H9 (cell line): ENCODE data around the gene TAT. TPM values are rescaled to one million over a fixed set of nuclear protein-coding genes. Genes with fewer than 3 reads are reported as not detected.

Source experiments
- DNase-seq: peaks from one replicate; pipeline ENCODE4 v3.0.0-alpha.2; 2017
- H2AFZ ChIP-seq: one replicate; pipeline ENCODE4 v1.6.1; 2013; ENCODE audit warnings: mild to moderate bottlenecking, low read length, control low read depth, moderate library complexity
- H2AK5ac ChIP-seq: 2 replicates; pipeline ENCODE4 v1.6.1; 2013; ENCODE audit warnings: low read length, control low read depth, mixed read lengths; ENCODE audit not compliant: insufficient read length
- H2BK120ac ChIP-seq: one replicate; pipeline ENCODE4 v1.6.1; 2013; ENCODE audit warnings: low read depth, mild to moderate bottlenecking, low read length, control low read depth, inconsistent platforms; ENCODE audit not compliant: poor library complexity, severe bottlenecking
- H2BK12ac ChIP-seq: 2 replicates; pipeline ENCODE4 v1.6.1; 2013; ENCODE audit warnings: low read length, control low read depth, mixed read lengths, low read depth; ENCODE audit not compliant: insufficient read length
- H2BK15ac ChIP-seq: 2 replicates; pipeline ENCODE4 v1.6.1; 2013; ENCODE audit warnings: low read depth, low read length, control low read depth
- H2BK20ac ChIP-seq: one replicate; pipeline ENCODE4 v1.6.1; 2013; ENCODE audit warnings: low read depth, mild to moderate bottlenecking, low read length, control low read depth, inconsistent platforms; ENCODE audit not compliant: poor library complexity, severe bottlenecking
- H2BK5ac ChIP-seq: 2 replicates; pipeline ENCODE4 v1.6.1; 2013; ENCODE audit warnings: low read length, control low read depth, mixed read lengths; ENCODE audit not compliant: insufficient read length
- H3K14ac ChIP-seq: 2 replicates; pipeline ENCODE4 v1.6.1; 2013; ENCODE audit warnings: low read length, control low read depth; ENCODE audit not compliant: insufficient read depth
- H3K18ac ChIP-seq: 2 replicates; pipeline ENCODE4 v1.6.1; 2013; ENCODE audit warnings: low read depth, mild to moderate bottlenecking, mixed read lengths, low read length, control low read depth; ENCODE audit not compliant: insufficient read length
- H3K23ac ChIP-seq: 2 replicates; pipeline ENCODE4 v1.6.1; 2013; ENCODE audit warnings: low read length, control low read depth, mixed read lengths, low read depth; ENCODE audit not compliant: insufficient read length
- H3K23me2 ChIP-seq: 2 replicates; pipeline ENCODE4 v1.6.1; 2013; ENCODE audit warnings: low read depth, mild to moderate bottlenecking, mixed read lengths, low read length, control low read depth; ENCODE audit not compliant: insufficient read length, poor library complexity, severe bottlenecking
- H3K27ac ChIP-seq: 2 replicates; pipeline ENCODE4 v1.5.1; 2013; ENCODE audit warnings: low read length, control low read depth, mixed read lengths, low read depth; ENCODE audit not compliant: insufficient read length
- H3K27me3 ChIP-seq: 2 replicates; pipeline ENCODE4 v1.6.1; 2013; ENCODE audit warnings: low read length, control low read depth, inconsistent platforms; ENCODE audit not compliant: insufficient read depth
- H3K4ac ChIP-seq: 2 replicates; pipeline ENCODE4 v1.6.1; 2013; ENCODE audit warnings: low read depth, mild to moderate bottlenecking, control low read depth, inconsistent platforms, low read length, moderate library complexity
- H3K4me1 ChIP-seq: 2 replicates; pipeline ENCODE4 v1.6.1; 2013; ENCODE audit warnings: low read length, control low read depth, inconsistent platforms; ENCODE audit not compliant: insufficient read depth
- H3K4me2 ChIP-seq: 2 replicates; pipeline ENCODE4 v1.6.1; 2013; ENCODE audit warnings: low read length, control low read depth, mixed read lengths; ENCODE audit not compliant: insufficient read length, insufficient read depth
- H3K56ac ChIP-seq: 2 replicates; pipeline ENCODE4 v1.6.1; 2013; ENCODE audit warnings: low read depth, mild to moderate bottlenecking, mixed read lengths, low read length, control low read depth; ENCODE audit not compliant: insufficient read length
- H3K79me1 ChIP-seq: 2 replicates; pipeline ENCODE4 v1.6.1; 2013; ENCODE audit warnings: low read depth, mild to moderate bottlenecking, moderate library complexity, low read length, control low read depth, inconsistent platforms; ENCODE audit not compliant: insufficient read depth, poor library complexity, severe bottlenecking
- H3K79me2 ChIP-seq: 2 replicates; pipeline ENCODE4 v1.6.1; 2013; ENCODE audit warnings: low read length, control low read depth, inconsistent platforms; ENCODE audit not compliant: insufficient read depth
- H3K9ac ChIP-seq: 2 replicates; pipeline ENCODE4 v1.6.1; 2013; ENCODE audit warnings: low read length, control low read depth, mixed read lengths; ENCODE audit not compliant: insufficient read length; ENCODE audit errors: extremely low read depth
- H3K9me3 ChIP-seq: one replicate; pipeline ENCODE4 v1.6.1; 2013; ENCODE audit warnings: low read depth, low read length, inconsistent platforms; ENCODE audit not compliant: control insufficient read depth
- H3T11ph ChIP-seq: one replicate; pipeline ENCODE4 v1.6.1; 2013; ENCODE audit warnings: mild to moderate bottlenecking, low read length, control low read depth, inconsistent platforms
- H4K20me1 ChIP-seq: one replicate; pipeline ENCODE4 v1.6.1; 2013; ENCODE audit not compliant: control insufficient read depth, insufficient read length, insufficient read depth
- H4K5ac ChIP-seq: 2 replicates; pipeline ENCODE4 v1.6.1; 2013; ENCODE audit warnings: low read depth, mild to moderate bottlenecking, mixed read lengths, low read length, control low read depth; ENCODE audit not compliant: insufficient read length
- H4K8ac ChIP-seq: replicated peaks from 2 replicates; pipeline ENCODE4 v1.6.1; 2013; ENCODE audit warnings: low read length, control low read depth, mixed read lengths, low read depth; ENCODE audit not compliant: insufficient read length
- H4K91ac ChIP-seq: 2 replicates; pipeline ENCODE4 v1.6.1; 2013; ENCODE audit warnings: low read depth, mild to moderate bottlenecking, moderate library complexity, mixed read lengths, low read length, control low read depth; ENCODE audit not compliant: insufficient read length
- H3K27ac Mint-ChIP-seq, 3 experiments: 2 replicates in 2 of 3; 3 replicates in 1 of 3; pipeline ENCODE4 v1.8.0; 2020 to 2021; ENCODE audit warnings: mixed read lengths in 3 of 3, mild to moderate bottlenecking in 1 of 3, moderate library complexity in 1 of 3
- H3K27me3 Mint-ChIP-seq: 2 replicates; pipeline ENCODE4 v1.8.0; 2021; ENCODE audit warnings: low read depth, mild to moderate bottlenecking, moderate library complexity, mixed read lengths
- H3K36me3 Mint-ChIP-seq, 3 experiments: 2 replicates in 2 of 3; 3 replicates in 1 of 3; pipeline ENCODE4 v1.8.0; 2020 to 2021; ENCODE audit warnings: low read depth in 3 of 3, mixed read lengths in 3 of 3; ENCODE audit not compliant: insufficient read depth in 1 of 3
- H3K4me1 Mint-ChIP-seq, 2 experiments: 2 replicates each; pipeline ENCODE4 v1.8.0; 2020; ENCODE audit warnings: mixed read lengths in 2 of 2
- H3K4me3 Mint-ChIP-seq, 2 experiments: 2 replicates in 1 of 2; 3 replicates in 1 of 2; pipeline ENCODE4 v1.8.0; 2020 to 2021; ENCODE audit warnings: mild to moderate bottlenecking in 2 of 2, mixed read lengths in 2 of 2, moderate library complexity in 1 of 2
- H3K9me3 Mint-ChIP-seq, 2 experiments: 2 replicates in 1 of 2; 3 replicates in 1 of 2; pipeline ENCODE4 v1.8.0; 2020; ENCODE audit warnings: mild to moderate bottlenecking in 2 of 2, mixed read lengths in 2 of 2, moderate library complexity in 1 of 2
- WGBS: extraction: QIAGEN DNeasy Blood & Tissue Kit; methylation state at CpG from one replicate; pipeline ENCODE4 v1.1.7; 2013; ENCODE audit warnings: missing lambda C conversion rate, low lambda C conversion rate, mixed read lengths; ENCODE audit not compliant: insufficient read length; ENCODE audit errors: extremely low coverage; 5-methylcytosine and 5-hydroxymethylcytosine counted together
- total RNA-seq: library from RNA; stranded (reverse); gene quantifications from 2 replicates; pipeline ENCODE4 v1.2.1, GENCODE V29; 2021
- TF ChIP-seq, protein P1 (sequence below): fragments of 200-600 bp; sonication (generic); conservative IDR thresholded peaks from 3 replicates; pipeline ENCODE4 v1.8.0; 2021; ENCODE audit warnings: antibody characterized with exemption, mild to moderate bottlenecking

The TAT gene
- total RNA-seq, 1 experiment from 2014 or later: not detected

DNA sequence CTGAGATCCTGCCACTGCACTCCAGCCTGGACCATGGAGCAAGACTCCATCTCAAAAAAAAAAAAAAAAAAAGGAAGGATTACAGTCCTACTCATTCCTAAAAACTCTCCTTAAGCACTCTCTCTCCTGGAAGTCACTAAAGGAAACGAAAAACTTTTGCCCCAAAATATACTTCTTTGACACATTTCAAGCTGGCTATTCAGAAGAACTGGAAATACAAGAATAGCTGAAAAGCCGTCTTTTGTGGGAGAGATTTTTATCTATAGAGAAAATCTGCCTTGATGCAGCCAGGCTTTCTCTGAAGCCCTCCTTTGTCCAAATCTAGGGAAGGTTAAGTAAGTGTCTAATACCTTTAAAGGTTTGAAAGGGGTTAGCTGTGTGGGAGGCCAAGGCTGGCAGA is 32.2 kb upstream of the TAT start:
- H2AK5ac ChIP-seq: no peak overlapping the region
- Mint-ChIP-seq H3K36me3 (no peaks in the 10 kb centered on the region), H3K4me1 (peaks cover 6 to 11% of the 10 kb centered on the region in 2 experiments), H3K27ac (no peak overlapping the region), H3K27me3 (no peaks in the 10 kb centered on the region), H3K9me3 (no peaks in the 10 kb centered on the region; a peak in 1 of 5 replicates), H3K4me3 (no peak overlapping the region)
- no peak overlapping the region for H2BK12ac ChIP-seq
- H2BK15ac ChIP-seq: no peak overlapping the region
- no peak overlapping the region for H2BK120ac ChIP-seq
- no peak overlapping the region for H2BK20ac ChIP-seq
- H3K4me1 ChIP-seq: no peaks in the 10 kb centered on the region
- no peak overlapping the region for H4K5ac ChIP-seq
- no peak overlapping the region for H2AFZ ChIP-seq
- H3K9me3 ChIP-seq: no peaks in the 10 kb centered on the region
- H3K27ac ChIP-seq: no peak overlapping the region
- H3K79me2 ChIP-seq: no peaks in the 10 kb centered on the region
- no peak overlapping the region for H4K91ac ChIP-seq
- H3K27me3 ChIP-seq: no peaks in the 10 kb centered on the region
- no peak overlapping the region for H3K56ac ChIP-seq
- H4K8ac ChIP-seq: no peak overlapping the region
- H3K18ac ChIP-seq: no peak overlapping the region
- no peak overlapping the region for H3K9ac ChIP-seq
- TF ChIP-seq, protein P1, sequence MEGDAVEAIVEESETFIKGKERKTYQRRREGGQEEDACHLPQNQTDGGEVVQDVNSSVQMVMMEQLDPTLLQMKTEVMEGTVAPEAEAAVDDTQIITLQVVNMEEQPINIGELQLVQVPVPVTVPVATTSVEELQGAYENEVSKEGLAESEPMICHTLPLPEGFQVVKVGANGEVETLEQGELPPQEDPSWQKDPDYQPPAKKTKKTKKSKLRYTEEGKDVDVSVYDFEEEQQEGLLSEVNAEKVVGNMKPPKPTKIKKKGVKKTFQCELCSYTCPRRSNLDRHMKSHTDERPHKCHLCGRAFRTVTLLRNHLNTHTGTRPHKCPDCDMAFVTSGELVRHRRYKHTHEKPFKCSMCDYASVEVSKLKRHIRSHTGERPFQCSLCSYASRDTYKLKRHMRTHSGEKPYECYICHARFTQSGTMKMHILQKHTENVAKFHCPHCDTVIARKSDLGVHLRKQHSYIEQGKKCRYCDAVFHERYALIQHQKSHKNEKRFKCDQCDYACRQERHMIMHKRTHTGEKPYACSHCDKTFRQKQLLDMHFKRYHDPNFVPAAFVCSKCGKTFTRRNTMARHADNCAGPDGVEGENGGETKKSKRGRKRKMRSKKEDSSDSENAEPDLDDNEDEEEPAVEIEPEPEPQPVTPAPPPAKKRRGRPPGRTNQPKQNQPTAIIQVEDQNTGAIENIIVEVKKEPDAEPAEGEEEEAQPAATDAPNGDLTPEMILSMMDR: no peak
- H3K23ac ChIP-seq: no peak overlapping the region
- no peak overlapping the region for H3K14ac ChIP-seq
- no peak overlapping the region for H2BK5ac ChIP-seq
- H3T11ph ChIP-seq: no peak overlapping the region
- H3K4me2 ChIP-seq: no peak overlapping the region
- H3K4ac ChIP-seq: no peak overlapping the region
- DNase-seq: no peak
- H3K23me2 ChIP-seq: no peaks in the 10 kb centered on the region
- WGBS: no CpG with 5 or more reads among the region's 2 CpGs
- no peaks in the 10 kb centered on the region for H4K20me1 ChIP-seq
- no peaks in the 10 kb centered on the region for H3K79me1 ChIP-seq
